Coronary artery (tissue), 2 donors: ENCODE measurements around the gene F8.

ENCODE experiments used
- DNase-seq: peaks from one replicate; pipeline ENCODE4 v3.0.0-alpha.2; 2017; ENCODE audit warnings: low spot score
- H3K27ac ChIP-seq, 2 donors: fragments of 200-600 bp; sonication (generic); one replicate each; pipeline ENCODE4 v1.5.1; 2016 to 2019
- H3K4me3 ChIP-seq: fragments of 200-600 bp; sonication (generic); 2 replicates; pipeline ENCODE4 v1.5.1; 2016; ENCODE audit warnings: mild to moderate bottlenecking, moderate library complexity
- TF ChIP-seq, protein P1 (sequence below): fragments of 200-600 bp; sonication (generic); IDR thresholded peaks from one replicate; pipeline ENCODE4 v1.5.1; 2019; ENCODE audit warnings: antibody characterized with exemption

Gene F8

DNA sequence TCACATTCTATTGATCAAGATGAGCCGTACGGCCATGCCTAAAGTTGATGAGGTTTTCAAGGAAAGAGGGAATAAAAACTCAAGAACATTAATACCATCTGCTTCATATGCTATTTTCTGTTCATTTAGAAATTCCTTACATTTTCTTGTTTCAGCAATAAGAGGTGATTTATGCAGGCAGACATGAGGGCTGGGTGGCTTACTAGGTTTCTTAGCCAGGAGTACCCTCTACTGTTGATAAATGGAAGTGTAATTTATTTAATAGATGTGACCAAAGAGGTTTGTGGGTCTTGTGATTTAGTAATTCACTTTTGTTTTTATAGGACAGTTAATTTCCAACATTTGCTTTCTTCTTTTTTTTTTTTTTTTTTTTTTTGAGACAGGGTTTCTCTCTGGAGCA lies 181.7 kb downstream of the F8 start:
- Histone ChIP-seq H3K4me3 (no peak overlapping the region), H3K27ac (no peak overlapping the region)
- no peak for DNase-seq
- TF ChIP-seq, protein P1, sequence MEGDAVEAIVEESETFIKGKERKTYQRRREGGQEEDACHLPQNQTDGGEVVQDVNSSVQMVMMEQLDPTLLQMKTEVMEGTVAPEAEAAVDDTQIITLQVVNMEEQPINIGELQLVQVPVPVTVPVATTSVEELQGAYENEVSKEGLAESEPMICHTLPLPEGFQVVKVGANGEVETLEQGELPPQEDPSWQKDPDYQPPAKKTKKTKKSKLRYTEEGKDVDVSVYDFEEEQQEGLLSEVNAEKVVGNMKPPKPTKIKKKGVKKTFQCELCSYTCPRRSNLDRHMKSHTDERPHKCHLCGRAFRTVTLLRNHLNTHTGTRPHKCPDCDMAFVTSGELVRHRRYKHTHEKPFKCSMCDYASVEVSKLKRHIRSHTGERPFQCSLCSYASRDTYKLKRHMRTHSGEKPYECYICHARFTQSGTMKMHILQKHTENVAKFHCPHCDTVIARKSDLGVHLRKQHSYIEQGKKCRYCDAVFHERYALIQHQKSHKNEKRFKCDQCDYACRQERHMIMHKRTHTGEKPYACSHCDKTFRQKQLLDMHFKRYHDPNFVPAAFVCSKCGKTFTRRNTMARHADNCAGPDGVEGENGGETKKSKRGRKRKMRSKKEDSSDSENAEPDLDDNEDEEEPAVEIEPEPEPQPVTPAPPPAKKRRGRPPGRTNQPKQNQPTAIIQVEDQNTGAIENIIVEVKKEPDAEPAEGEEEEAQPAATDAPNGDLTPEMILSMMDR, result no peak

DNA sequence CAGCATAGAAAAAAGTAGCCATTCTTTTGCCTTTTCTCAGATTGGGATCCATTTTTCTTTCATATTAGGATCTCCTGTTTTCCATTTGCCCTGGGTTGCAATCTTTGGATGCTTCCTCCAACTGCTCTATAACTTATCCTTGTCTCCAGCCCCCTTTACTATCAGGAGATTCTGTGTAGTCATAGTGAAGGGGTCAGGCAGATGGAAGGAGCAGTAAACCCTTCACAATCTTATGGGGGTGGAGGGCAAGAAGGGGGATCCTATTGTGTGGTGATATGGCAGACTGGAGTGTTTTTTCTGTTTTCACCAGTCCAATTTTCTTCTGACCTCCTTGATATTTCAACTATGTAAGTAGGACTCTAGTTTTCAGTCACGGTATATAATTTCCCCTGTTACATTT lies 186.4 kb downstream of the F8 start:
- TF ChIP-seq, protein P1, result no peak
- Histone ChIP-seq H3K27ac (no peak overlapping the region), H3K4me3 (no peak overlapping the region)
- no peak for DNase-seq

DNA sequence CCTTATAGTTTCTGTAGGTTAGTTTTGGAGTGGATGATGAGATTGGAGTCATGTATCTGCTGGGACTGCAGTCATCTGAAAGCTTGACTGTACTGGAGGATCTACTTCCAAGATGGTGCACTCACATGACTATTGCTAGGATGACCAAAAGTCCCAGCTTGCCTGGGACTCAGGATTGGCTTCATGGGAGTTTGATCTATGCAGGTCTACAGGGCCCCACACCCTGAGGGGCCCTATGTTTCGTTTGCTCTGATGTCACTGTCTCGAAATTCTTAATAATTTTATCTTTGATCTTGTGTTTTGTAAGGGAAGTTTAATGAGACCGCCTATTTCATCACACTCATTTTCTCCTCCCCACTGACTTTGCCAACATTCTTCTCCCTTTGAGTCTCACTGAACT lies 188.0 kb downstream of the F8 start, which contains the start of gene SMIM9:
Gene SMIM9, minus strand, starts transcription at position 101 of the 400 bp plus-strand sequence. CDS start 3,806 bp downstream, outside the sequence.
- no peak within 1 kb of the TSS for H3K4me3 ChIP-seq
- TF ChIP-seq, protein P1, result no peak
- no peak within 1 kb of the TSS for H3K27ac ChIP-seq
- DNase-seq, result no peak

DNA sequence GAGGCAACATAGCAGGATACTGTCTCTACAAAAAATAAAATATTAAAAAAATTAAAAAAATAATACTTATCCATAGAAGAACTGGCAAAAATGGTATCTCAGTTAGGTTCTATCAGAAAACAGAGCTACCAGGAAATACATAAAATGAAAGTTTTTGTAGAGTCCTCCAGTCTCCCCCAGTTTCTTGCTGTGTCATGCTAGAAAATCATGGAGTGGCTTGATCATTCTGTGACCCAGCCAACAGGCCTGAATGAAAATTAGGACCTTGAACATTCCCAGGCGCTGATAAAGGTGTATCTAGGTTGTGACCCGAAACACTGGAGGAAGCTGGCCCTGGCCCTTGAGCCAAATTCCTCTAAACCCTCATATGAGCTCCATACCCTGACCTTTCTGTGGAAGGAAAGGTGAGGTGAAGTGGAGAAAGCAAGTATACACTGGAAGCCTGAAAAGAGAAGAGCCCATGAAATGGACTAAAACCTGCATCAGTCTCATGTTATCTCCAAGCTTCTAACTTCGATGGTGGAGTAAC lies 188.7 kb downstream of the F8 start:
- Histone ChIP-seq H3K27ac (no peak overlapping the region), H3K4me3 (no peak overlapping the region)
- no peak for DNase-seq
- TF ChIP-seq, protein P1, result no peak

DNA sequence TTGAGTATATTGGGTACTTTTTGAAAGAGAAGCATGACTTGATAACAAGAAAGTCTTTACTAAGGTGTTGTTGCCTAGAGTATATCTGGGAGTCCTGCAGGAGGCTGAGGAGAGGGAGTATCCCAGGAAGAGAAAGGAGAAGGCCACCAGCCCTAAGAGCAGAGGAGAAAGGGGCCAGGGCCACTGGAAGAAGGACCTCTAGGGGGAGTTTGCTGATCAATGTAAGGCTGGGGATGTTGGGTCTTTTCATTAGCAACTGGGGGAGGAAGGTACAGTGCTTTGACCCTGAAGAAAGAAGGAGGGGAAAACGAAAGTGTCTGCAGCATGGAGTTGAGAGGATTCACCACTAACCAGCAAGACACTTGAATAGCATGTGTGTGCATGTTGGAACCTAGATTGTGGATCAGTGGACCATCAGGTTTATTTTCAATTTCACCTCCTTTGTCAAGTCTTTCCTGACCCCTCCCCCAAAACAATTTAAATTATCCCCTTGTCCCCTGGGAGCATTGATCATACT lies 192.5 kb downstream of the F8 start:
- Histone ChIP-seq H3K4me3 (no peak overlapping the region), H3K27ac (no peak overlapping the region)
- TF ChIP-seq, protein P1, result no peak
- DNase-seq, result no peak

DNA sequence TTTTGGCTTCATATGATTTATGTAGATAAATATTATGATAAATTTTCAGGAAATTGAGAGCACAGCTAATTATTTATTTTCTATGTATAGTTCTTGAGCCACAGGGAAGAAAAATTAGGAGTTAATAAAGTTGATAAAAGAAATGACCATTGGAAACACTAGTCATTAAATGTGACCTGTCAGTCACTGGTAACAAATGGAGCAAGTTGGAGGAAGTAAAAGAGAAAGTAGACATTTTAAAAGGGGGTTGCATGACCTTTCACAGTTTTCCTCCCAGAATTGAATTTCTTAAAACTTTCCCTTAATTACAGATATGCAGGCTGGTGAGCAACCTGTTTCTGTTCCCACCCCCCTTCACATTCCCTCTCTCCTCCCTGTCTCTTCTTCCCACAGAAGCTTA lies 193.4 kb downstream of the F8 start:
- DNase-seq, result no peak
- Histone ChIP-seq H3K4me3 (no peak overlapping the region), H3K27ac (no peak overlapping the region)
- TF ChIP-seq, protein P1, result no peak

DNA sequence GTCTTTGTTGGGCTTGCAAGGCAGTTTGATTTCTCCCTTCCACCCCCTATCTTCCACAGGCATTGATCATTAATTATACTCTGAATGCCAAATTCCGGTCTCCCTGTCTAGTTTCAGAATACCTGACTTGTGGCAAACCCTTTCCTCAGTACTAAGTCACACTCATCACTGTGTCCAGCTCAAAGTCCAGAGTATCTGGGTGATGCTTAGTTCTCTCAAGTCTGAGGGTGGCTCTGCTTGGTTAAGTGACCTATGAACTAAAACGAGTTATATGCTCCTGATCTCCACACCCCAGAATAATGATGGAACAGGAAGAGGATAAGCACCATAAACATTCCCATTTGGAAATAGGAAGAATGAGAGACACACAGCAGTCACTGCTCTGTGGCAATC lies 194.5 kb downstream of the F8 start:
- Histone ChIP-seq H3K4me3 (no peak overlapping the region), H3K27ac (no peak overlapping the region)
- TF ChIP-seq, protein P1, result no peak
- no peak for DNase-seq
